ENCODE results near the gene PDCL3. TPM values are rescaled to one million over a fixed set of nuclear protein-coding genes. Genes with fewer than 3 reads are reported as not detected.

Gene PDCL3
- total RNA-seq, 1 experiment from 2014 or later = 22.1 TPM

GRCh38 chr2:100539221-100539620, 23.6 kb upstream of the PDCL3 start (continued):
- no peak for TF ChIP-seq IRF1 (CRISPR knock-in tag; IDR thresholded peaks at IDR 0.05)
- no peak for TF ChIP-seq ZNF219 (CRISPR knock-in tag; IDR thresholded peaks at IDR 0.05; ENCODE audit: borderline replicate concordance)
- TF ChIP-seq ATF3 (CRISPR knock-in tag; conservative IDR thresholded peaks at IDR 0.05) = no peak

GRCh38 chr2:100541404-100541803, 21.4 kb upstream of the PDCL3 start:
- peaks cover 8% of the 10 kb centered on the region; the same call in 1 of the 2 replicates for H3K27me3 Mint-ChIP-seq (ENCODE audit: low read depth)
- H3K9me3 Mint-ChIP-seq = peaks cover 28% of the 10 kb centered on the region

More at GRCh38 chr2:100541404-100541803, 21.4 kb upstream of the PDCL3 start:
- Mint-ChIP-seq H3K4me1 (peaks cover 24% of the 10 kb centered on the region), H3K36me3 (peaks cover 16% of the 10 kb centered on the region), H3K4me3 (no peak overlapping the region), H3K27ac (no peak overlapping the region)
- POLR2A ChIA-PET = no interaction called here
- no peak for TF ChIP-seq EMX1 (CRISPR knock-in tag; IDR thresholded peaks at IDR 0.05)
- TF ChIP-seq TEAD1 (CRISPR knock-in tag; IDR thresholded peaks at IDR 0.05) = no peak
- no peak for TF ChIP-seq RELA (CRISPR knock-in tag; IDR thresholded peaks at IDR 0.05; ENCODE audit: borderline replicate concordance)
- TF ChIP-seq PRDM15 (CRISPR knock-in tag; IDR thresholded peaks at IDR 0.05) = no peak
- TF ChIP-seq GRHL2 (CRISPR knock-in tag; IDR thresholded peaks at IDR 0.05; ENCODE audit: insufficient replicate concordance, severe bottlenecking) = no peak
- TF ChIP-seq ELF4 (CRISPR knock-in tag; IDR thresholded peaks at IDR 0.05; ENCODE audit: low read depth) = no peak
- TF ChIP-seq E2F4 (CRISPR knock-in tag; IDR thresholded peaks at IDR 0.05; ENCODE audit: borderline replicate concordance, low read depth) = no peak
- TF ChIP-seq ESRRA (CRISPR knock-in tag; IDR thresholded peaks at IDR 0.05; ENCODE audit: borderline replicate concordance) = no peak
- no peak for TF ChIP-seq JUN (CRISPR knock-in tag; IDR thresholded peaks at IDR 0.05)
- TF ChIP-seq CREM (CRISPR knock-in tag; IDR thresholded peaks at IDR 0.05) = no peak
- TF ChIP-seq ZNF396 (CRISPR knock-in tag; IDR thresholded peaks at IDR 0.05; ENCODE audit: borderline replicate concordance) = no peak
- no peak for TF ChIP-seq STAT6 (CRISPR knock-in tag; conservative IDR thresholded peaks at IDR 0.05; ENCODE audit: low read depth)
- TF ChIP-seq MXD4 (CRISPR knock-in tag; IDR thresholded peaks at IDR 0.05; ENCODE audit: borderline replicate concordance) = no peak
- TF ChIP-seq TEAD4 (CRISPR knock-in tag; IDR thresholded peaks at IDR 0.05) = no peak
- DNase-seq (ENCODE audit: low spot score) (no peak), ATAC-seq (no peak)
- CTCF ChIA-PET = no interaction called here
